Tracheal epithelial cell (primary cell): ENCODE data around the gene UGT2B15. TPM values are rescaled to one million over a fixed set of nuclear protein-coding genes. Genes with fewer than 3 reads are reported as not detected.

Experiments used
- total RNA-seq: library from RNA; depleted of rRNA; stranded (reverse); fragments of >200 nt; gene quantifications from 2 replicates; pipeline ENCODE4 v1.2.1, GENCODE V29; 2014

UGT2B15 gene
- not detected in 2 replicates for total RNA-seq

GRCh38 chr4:68670479-68670939 lies at the start of gene UGT2B15:
TSS of gene UGT2B15 (minus strand) at chr4:68670652. CDS start at chr4:68670618, 34 bp downstream.

Other genes with a start within 250 kb of the UGT2B15 start
- 1.9 and 4.0 TPM in 2 replicates for gene TMPRSS11E, start 223.2 kb downstream of the UGT2B15 start, total RNA-seq
- gene UGT2B17, start 94.3 kb downstream of the UGT2B15 start, total RNA-seq = not detected in 2 replicates
- gene UGT2B10, start 145.3 kb upstream of the UGT2B15 start, total RNA-seq = not detected in 2 replicates